ENCODE data around the gene SGPP2. TPM values are rescaled to one million over a fixed set of nuclear protein-coding genes. Genes with fewer than 3 reads are reported as not detected.

The SGPP2 gene
- total RNA-seq, 1 experiment from 2014 or later, result not detected

GRCh38 chr2:222547083-222547482 lies 122.7 kb downstream of the SGPP2 start:
- Histone ChIP-seq H3K9ac (ENCODE audit: extremely low read depth, insufficient read length, low read length) (no peak overlapping the region), H3K79me1 (ENCODE audit: insufficient read depth, low read depth, low read length, poor library complexity, severe bottlenecking) (no peaks in the 10 kb centered on the region), H3K23me2 (ENCODE audit: insufficient read length, low read depth, low read length, poor library complexity, severe bottlenecking) (no peaks in the 10 kb centered on the region), H2AFZ (ENCODE audit: low read length) (no peak overlapping the region), H3K4ac (ENCODE audit: low read depth, low read length) (no peak overlapping the region), H3K4me2 (ENCODE audit: insufficient read depth, insufficient read length, low read length) (no peak overlapping the region), H3K14ac (ENCODE audit: insufficient read depth, low read length) (no peak overlapping the region), H3K18ac (ENCODE audit: insufficient read length, low read depth, low read length) (no peak overlapping the region), H3K27me3 (ENCODE audit: insufficient read depth, low read length) (no peaks in the 10 kb centered on the region), H3K27ac (ENCODE audit: insufficient read length, low read depth, low read length) (no peak overlapping the region), H2BK120ac (ENCODE audit: low read depth, low read length, poor library complexity, severe bottlenecking) (no peak overlapping the region), H2BK15ac (ENCODE audit: low read depth, low read length) (no peak overlapping the region), H3T11ph (ENCODE audit: low read length) (no peak overlapping the region), H4K20me1 (ENCODE audit: control insufficient read depth, insufficient read depth, insufficient read length) (no peaks in the 10 kb centered on the region), H3K9me3 (ENCODE audit: control insufficient read depth, low read depth, low read length) (no peaks in the 10 kb centered on the region), H4K91ac (ENCODE audit: insufficient read length, low read depth, low read length) (no peak overlapping the region), H2BK20ac (ENCODE audit: low read depth, low read length, poor library complexity, severe bottlenecking) (no peak overlapping the region), H2BK5ac (ENCODE audit: insufficient read length, low read length) (no peak overlapping the region), H3K23ac (ENCODE audit: insufficient read length, low read depth, low read length) (no peak overlapping the region), H4K5ac (ENCODE audit: insufficient read length, low read depth, low read length) (no peak overlapping the region), H3K4me1 (ENCODE audit: insufficient read depth, low read length) (peaks cover 4% of the 10 kb centered on the region), H2BK12ac (ENCODE audit: insufficient read length, low read depth, low read length) (no peak overlapping the region), H3K56ac (ENCODE audit: insufficient read length, low read depth, low read length) (no peak overlapping the region), H2AK5ac (ENCODE audit: insufficient read length, low read length) (no peak overlapping the region), H4K8ac (replicated peaks; ENCODE audit: insufficient read length, low read depth, low read length) (no peak overlapping the region), H3K79me2 (ENCODE audit: insufficient read depth, low read length) (no peaks in the 10 kb centered on the region)
- peaks cover 9% of the 10 kb centered on the region for H3K27me3 Mint-ChIP-seq (ENCODE audit: low read depth)
- H3K27ac Mint-ChIP-seq, result no peak overlapping the region
- no peak for TF ChIP-seq CTCF (conservative IDR thresholded peaks at IDR 0.05)
- WGBS (ENCODE audit: extremely low coverage, insufficient read length, low lambda C conversion rate), result no CpG with 5 or more reads among the region's 5 CpGs
- H3K36me3 Mint-ChIP-seq (ENCODE audit: insufficient read depth in 1 of 3, low read depth in 3 of 3), result no peaks in the 10 kb centered on the region
- peaks cover 17 to 20% of the 10 kb centered on the region in 2 experiments for H3K4me1 Mint-ChIP-seq
- no peak for DNase-seq
- H3K9me3 Mint-ChIP-seq, result no peaks in the 10 kb centered on the region
- H3K4me3 Mint-ChIP-seq, result no peak overlapping the region

All from H9 (cell line).